RWPE2 (cell line): Measurements from ENCODE around the gene NEUROD6.

Experiments used
- ATAC-seq: fragments of 200-7000 bp; cut with Tn5 transposase; 3 replicates; pipeline ENCODE4 v1.9.1; 2021; ENCODE audit warnings: low read depth
- DNase-seq: peaks from one replicate; pipeline ENCODE4 v3.0.0-alpha.2; 2020; ENCODE audit warnings: low spot score
- H3K27ac ChIP-seq: fragments of 450-650 bp; 2 replicates; pipeline ENCODE4 v1.5.1; 2017; ENCODE audit warnings: mild to moderate bottlenecking; ENCODE audit not compliant: poor library complexity, severe bottlenecking
- H3K27me3 ChIP-seq: fragments of 250-450 bp; sonication (Bioruptor Pico); 2 replicates; pipeline ENCODE4 v1.5.1; 2021; ENCODE audit warnings: mild to moderate bottlenecking, moderate library complexity; ENCODE audit not compliant: insufficient read depth, poor library complexity, severe bottlenecking
- H3K36me3 ChIP-seq: fragments of 250-450 bp; sonication (Bioruptor Pico); 2 replicates; pipeline ENCODE4 v1.5.1; 2020; ENCODE audit warnings: low read depth, mild to moderate bottlenecking, moderate library complexity
- H3K4me1 ChIP-seq: fragments of 250-450 bp; sonication (Bioruptor Pico); 2 replicates; pipeline ENCODE4 v1.5.1; 2021; ENCODE audit warnings: mild to moderate bottlenecking, moderate library complexity; ENCODE audit not compliant: insufficient read depth, poor library complexity, severe bottlenecking
- H3K4me3 ChIP-seq: fragments of 250-450 bp; sonication (Bioruptor Pico); 2 replicates; pipeline ENCODE4 v1.5.1; 2021; ENCODE audit warnings: mild to moderate bottlenecking, moderate library complexity; ENCODE audit not compliant: severe bottlenecking
- H3K9me3 ChIP-seq: fragments of 250-450 bp; sonication (Bioruptor Pico); 2 replicates; pipeline ENCODE4 v1.5.1; 2021; ENCODE audit warnings: mild to moderate bottlenecking, moderate library complexity; ENCODE audit not compliant: severe bottlenecking
- CTCF ChIP-seq: fragments of 450-650 bp; IDR thresholded peaks from one replicate; pipeline ENCODE4 v1.5.1; 2017; ENCODE audit warnings: mild to moderate bottlenecking, moderate library complexity; ENCODE audit not compliant: poor library complexity, severe bottlenecking

NEUROD6 gene

DNA sequence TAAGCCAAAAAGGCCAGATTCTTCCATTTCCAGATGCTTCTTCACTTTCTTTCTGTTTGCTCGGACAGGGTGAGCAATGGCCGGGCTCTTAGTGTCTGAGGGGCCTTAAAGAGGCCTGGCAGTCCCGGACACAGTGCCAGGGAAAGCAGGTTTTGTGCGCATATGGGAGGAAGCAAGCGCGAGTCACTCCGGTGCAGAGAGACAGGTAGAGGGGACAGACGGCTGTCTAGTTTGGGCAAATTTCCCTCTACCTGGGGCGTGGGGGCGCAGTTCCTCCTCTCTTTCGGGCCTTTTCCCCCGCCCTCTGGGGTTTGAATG lies 4.7 kb downstream of the NEUROD6 start:
- H3K27me3 ChIP-seq, result peaks cover 3% of the 10 kb centered on the region
- H3K36me3 ChIP-seq, result no peaks in the 10 kb centered on the region
- H3K27ac ChIP-seq, result no peak overlapping the region
- DNase-seq (no peak), ATAC-seq (no peak)
- H3K9me3 ChIP-seq, result no peaks in the 10 kb centered on the region
- no peak overlapping the region for H3K4me3 ChIP-seq
- H3K4me1 ChIP-seq, result no peaks in the 10 kb centered on the region
- TF ChIP-seq CTCF, result no peak

DNA sequence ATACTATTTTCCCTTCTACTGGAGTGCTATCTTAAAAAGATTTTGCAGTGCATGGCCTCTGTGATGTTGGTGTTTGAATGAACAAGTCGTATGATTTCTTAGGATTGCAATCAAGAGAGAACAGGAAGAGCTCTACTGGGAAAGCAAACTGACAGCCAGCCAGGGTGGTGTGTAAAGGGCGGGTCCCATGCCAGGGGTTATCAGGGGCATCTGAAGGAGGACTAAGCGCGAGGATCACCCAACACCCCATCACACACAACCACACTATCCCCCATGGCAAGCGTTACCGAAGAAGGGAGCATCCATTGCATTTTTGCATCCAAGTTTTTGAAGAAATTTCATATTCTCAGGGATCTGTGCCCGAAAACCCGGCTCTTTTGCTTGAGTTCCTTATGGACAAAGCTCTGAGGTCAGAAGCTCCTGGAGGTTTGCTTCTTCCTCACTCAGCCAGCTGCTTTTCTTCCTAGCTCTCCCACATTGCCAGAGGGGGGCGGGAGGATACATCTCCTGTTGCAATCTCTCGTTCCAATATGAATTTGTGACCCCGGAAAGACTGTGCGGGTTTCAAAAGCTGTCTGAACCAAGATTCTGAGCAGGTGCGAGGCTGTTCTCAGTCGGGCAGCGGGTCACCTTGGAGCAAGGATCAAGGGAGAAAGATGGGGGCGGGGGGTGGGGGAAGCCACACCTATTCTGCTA lies 5.2 kb downstream of the NEUROD6 start:
- Histone ChIP-seq H3K27me3 (peaks cover 3% of the 10 kb centered on the region), H3K27ac (no peak overlapping the region), H3K4me3 (no peak overlapping the region), H3K9me3 (no peaks in the 10 kb centered on the region), H3K36me3 (no peaks in the 10 kb centered on the region), H3K4me1 (no peaks in the 10 kb centered on the region)
- ATAC-seq, result no peak
- no peak for TF ChIP-seq CTCF
- no peak for DNase-seq

GRCh38 chr7:31333291-31333690 lies 7.2 kb downstream of the NEUROD6 start:
- H3K4me3 ChIP-seq, result no peak overlapping the region
- H3K4me1 ChIP-seq, result no peaks in the 10 kb centered on the region
- TF ChIP-seq CTCF, result no peak
- no peak for DNase-seq
- H3K27me3 ChIP-seq, result peaks cover 3% of the 10 kb centered on the region
- no peaks in the 10 kb centered on the region for H3K9me3 ChIP-seq
- no peak for ATAC-seq
- no peaks in the 10 kb centered on the region for H3K36me3 ChIP-seq
- no peak overlapping the region for H3K27ac ChIP-seq

DNA sequence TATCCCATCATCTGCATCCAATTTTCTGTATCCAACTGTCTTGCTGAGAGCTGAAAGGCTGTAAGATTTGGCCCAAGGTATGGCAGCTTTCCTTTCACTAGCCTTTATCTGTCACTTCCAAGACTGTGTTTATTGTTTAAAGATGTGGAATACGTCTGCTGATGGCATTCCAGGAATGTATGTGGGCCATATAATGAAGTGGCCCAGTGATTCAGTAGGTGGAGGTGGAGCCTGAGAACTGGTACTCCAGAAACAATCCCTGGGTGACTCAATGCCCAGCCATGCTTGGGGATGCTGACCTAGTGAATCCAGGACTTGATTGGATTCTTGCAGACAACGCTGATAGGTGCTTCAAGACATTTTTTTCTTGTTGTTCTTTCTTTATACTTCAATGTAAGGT lies 13.5 kb downstream of the NEUROD6 start:
- peaks cover 3% of the 10 kb centered on the region for H3K27me3 ChIP-seq
- ATAC-seq (peak; percentile 93), DNase-seq (no peak)

More for the DNA sequence above, 13.5 kb downstream of the NEUROD6 start:
- no peak for TF ChIP-seq CTCF
- Histone ChIP-seq H3K27ac (no peak overlapping the region), H3K4me3 (no peak overlapping the region), H3K9me3 (no peaks in the 10 kb centered on the region), H3K4me1 (no peaks in the 10 kb centered on the region), H3K36me3 (no peaks in the 10 kb centered on the region)
